Measurements from ENCODE around the gene ST6GALNAC6. TPM values are rescaled to one million over a fixed set of nuclear protein-coding genes. Genes with fewer than 3 reads are reported as not detected.

Gene ST6GALNAC6
- total and polyA plus RNA-seq, 2 of the 4 experiments (the other 2 are of a cell fraction) = 35.7 to 48.6 TPM

DNA sequence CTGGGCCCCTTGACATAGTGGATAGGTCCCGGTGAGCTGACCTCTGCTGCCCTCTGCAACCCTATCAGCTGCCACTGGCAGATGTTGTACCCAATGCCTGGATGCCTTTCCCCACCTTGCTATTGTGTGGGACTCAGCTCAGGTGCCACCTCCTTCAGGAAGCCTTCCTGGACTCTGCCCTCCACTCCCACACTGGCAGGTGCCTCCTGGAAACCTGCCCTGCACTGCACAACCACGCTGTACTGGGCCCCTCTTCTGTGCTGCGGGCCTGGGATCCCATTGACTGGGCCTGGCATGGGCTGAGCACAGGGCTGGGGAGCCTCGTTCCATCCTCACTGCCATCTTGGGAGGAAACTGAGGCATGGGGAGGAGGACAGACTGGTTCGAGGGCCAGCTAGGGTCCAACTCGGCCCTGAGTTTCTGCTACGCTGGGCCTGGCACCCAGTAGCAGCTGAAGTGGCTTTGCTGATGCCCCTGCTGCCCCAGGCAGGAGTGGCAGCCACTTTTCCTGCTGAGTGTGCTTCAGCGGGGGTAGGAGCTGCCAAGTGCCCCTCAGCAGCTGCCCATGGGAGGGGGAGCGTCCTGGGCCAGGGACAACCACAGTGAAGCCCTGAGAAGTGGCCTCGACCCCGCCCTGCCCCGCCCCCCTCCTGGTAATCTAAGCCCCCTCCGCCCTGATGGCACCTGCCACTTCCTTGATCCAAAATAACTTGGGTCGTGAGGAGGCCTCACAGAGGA lies 23.2 kb downstream of the ST6GALNAC6 start:
- 80% methylated on average over 5 of the region's 14 CpGs; no CpG with 5 or more reads in 1 of the 2 experiments for WGBS, 2 experiments (ENCODE audit: extremely low coverage in 2 of 2, insufficient read length in 1 of 2)

More for the DNA sequence above, 23.2 kb downstream of the ST6GALNAC6 start:
- BruUV-seq (replicated peaks) = no TSS peak
- ATAC-seq (ENCODE audit: low read depth) = no peak
- H2BK5ac ChIP-seq (ENCODE audit: low read depth, low read length, poor library complexity, severe bottlenecking) = no peak overlapping the region
- H2BK15ac ChIP-seq (ENCODE audit: low read depth, low read length) = no peak overlapping the region
- TF ChIP-seq POLR2A (IDR thresholded peaks at IDR 0.05; ENCODE audit: low read depth, low read length) (no peak), MAZ (IDR thresholded peaks at IDR 0.05; ENCODE audit: borderline replicate concordance, low read depth, low read length) (no peak), SMC3 (IDR thresholded peaks at IDR 0.05; ENCODE audit: low read depth, low read length) (no peak), MXI1 (IDR thresholded peaks at IDR 0.05; ENCODE audit: borderline replicate concordance, low read depth, low read length) (no peak), RCOR1 (IDR thresholded peaks at IDR 0.05; ENCODE audit: insufficient replicate concordance, low read length) (no peak), RAD21 (IDR thresholded peaks at IDR 0.05; ENCODE audit: low read length) (no peak), CEBPB (IDR thresholded peaks at IDR 0.05; ENCODE audit: low read depth, low read length) (no peak), CHD1 (IDR thresholded peaks at IDR 0.05; ENCODE audit: low read depth, low read length) (no peak), RFX5 (IDR thresholded peaks at IDR 0.05; ENCODE audit: low read depth, low read length) (no peak), BHLHE40 (IDR thresholded peaks at IDR 0.05; ENCODE audit: low read depth, low read length) (no peak), NFE2L2 (IDR thresholded peaks at IDR 0.05; ENCODE audit: low read depth, low read length) (no peak)
- TF ChIP-seq, protein P1, sequence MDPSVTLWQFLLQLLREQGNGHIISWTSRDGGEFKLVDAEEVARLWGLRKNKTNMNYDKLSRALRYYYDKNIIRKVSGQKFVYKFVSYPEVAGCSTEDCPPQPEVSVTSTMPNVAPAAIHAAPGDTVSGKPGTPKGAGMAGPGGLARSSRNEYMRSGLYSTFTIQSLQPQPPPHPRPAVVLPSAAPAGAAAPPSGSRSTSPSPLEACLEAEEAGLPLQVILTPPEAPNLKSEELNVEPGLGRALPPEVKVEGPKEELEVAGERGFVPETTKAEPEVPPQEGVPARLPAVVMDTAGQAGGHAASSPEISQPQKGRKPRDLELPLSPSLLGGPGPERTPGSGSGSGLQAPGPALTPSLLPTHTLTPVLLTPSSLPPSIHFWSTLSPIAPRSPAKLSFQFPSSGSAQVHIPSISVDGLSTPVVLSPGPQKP (IDR thresholded peaks at IDR 0.05; ENCODE audit: borderline replicate concordance, low read depth, low read length) = no peak
- TF ChIP-seq, protein P2, sequence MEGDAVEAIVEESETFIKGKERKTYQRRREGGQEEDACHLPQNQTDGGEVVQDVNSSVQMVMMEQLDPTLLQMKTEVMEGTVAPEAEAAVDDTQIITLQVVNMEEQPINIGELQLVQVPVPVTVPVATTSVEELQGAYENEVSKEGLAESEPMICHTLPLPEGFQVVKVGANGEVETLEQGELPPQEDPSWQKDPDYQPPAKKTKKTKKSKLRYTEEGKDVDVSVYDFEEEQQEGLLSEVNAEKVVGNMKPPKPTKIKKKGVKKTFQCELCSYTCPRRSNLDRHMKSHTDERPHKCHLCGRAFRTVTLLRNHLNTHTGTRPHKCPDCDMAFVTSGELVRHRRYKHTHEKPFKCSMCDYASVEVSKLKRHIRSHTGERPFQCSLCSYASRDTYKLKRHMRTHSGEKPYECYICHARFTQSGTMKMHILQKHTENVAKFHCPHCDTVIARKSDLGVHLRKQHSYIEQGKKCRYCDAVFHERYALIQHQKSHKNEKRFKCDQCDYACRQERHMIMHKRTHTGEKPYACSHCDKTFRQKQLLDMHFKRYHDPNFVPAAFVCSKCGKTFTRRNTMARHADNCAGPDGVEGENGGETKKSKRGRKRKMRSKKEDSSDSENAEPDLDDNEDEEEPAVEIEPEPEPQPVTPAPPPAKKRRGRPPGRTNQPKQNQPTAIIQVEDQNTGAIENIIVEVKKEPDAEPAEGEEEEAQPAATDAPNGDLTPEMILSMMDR (conservative IDR thresholded peaks at IDR 0.05; ENCODE audit: low read depth, low read length) = no peak
- H3K36me3 ChIP-seq (ENCODE audit: control insufficient read depth, insufficient read depth, low read length) = peaks cover 14% of the 10 kb centered on the region
- H2BK20ac ChIP-seq (ENCODE audit: low read depth, low read length) = no peak overlapping the region
- H2AK9ac ChIP-seq (replicated peaks; ENCODE audit: low read depth, low read length, poor library complexity) = peak overlapping the region; percentile 95
- H2AK5ac ChIP-seq (ENCODE audit: low read depth, low read length) = peak overlapping the region; percentile 15
- H3K9me3 ChIP-seq (ENCODE audit: control insufficient read depth, insufficient read depth, low read length) = no peaks in the 10 kb centered on the region
- H3K14ac ChIP-seq (replicated peaks; ENCODE audit: low read depth, low read length) = peak overlapping the region; percentile 48; the same call in 1 of the 2 replicates
- no peak overlapping the region; the same call in 1 of the 2 replicates for H4K91ac ChIP-seq (ENCODE audit: insufficient read depth, low read depth, low read length)
- no peak overlapping the region for H3K23ac ChIP-seq (ENCODE audit: low read depth, low read length)
- H3K27me3 ChIP-seq (ENCODE audit: control insufficient read depth, insufficient read depth, low read length) = no peaks in the 10 kb centered on the region
- no peaks in the 10 kb centered on the region for H3K9me1 ChIP-seq (ENCODE audit: insufficient read depth, low read length)
- no peak overlapping the region for H3K18ac ChIP-seq (ENCODE audit: low read depth, low read length)
- H3K79me1 ChIP-seq (ENCODE audit: low read depth in 1 of 2, low read length in 2 of 2) = peaks cover 20 to 34% of the 10 kb centered on the region in 2 experiments; a peak in 3 of 4 replicates
- peaks cover 24% of the 10 kb centered on the region for H3K4me1 ChIP-seq (ENCODE audit: control insufficient read depth, insufficient read depth, low read length)
- ChIA-PET CTCF (interaction anchor here (1.4 kb wide), 1 partner anchor 33 kb away, joined by 3 read pairs; no protein-coding TSS in a partner anchor), POLR2A (ENCODE audit: unreplicated experiment) (no interaction called here)
- no peak overlapping the region for H3K4me3 ChIP-seq (ENCODE audit: insufficient read depth, low read depth, low read length)
- no peak overlapping the region; a peak in 1 of 4 replicates for H4K8ac ChIP-seq (ENCODE audit: low read depth in 2 of 2, low read length in 2 of 2)
- no peak overlapping the region for H3K27ac ChIP-seq (ENCODE audit: insufficient read depth, low read length)
- no peak overlapping the region for H3K56ac ChIP-seq (ENCODE audit: extremely low read depth, insufficient read depth, low read length)
- no peak overlapping the region for H4K5ac ChIP-seq (ENCODE audit: low read depth, low read length)
- H4K20me1 ChIP-seq (ENCODE audit: insufficient read depth, low read length) = 0 out of 2 replicates have a peak, but pooled peaks cover 3% of the 10 kb centered on the region
- H3K9ac ChIP-seq (ENCODE audit: low read depth, low read length) = no peak overlapping the region
- H3K4me2 ChIP-seq (ENCODE audit: low read depth, low read length) = peak overlapping the region; percentile 27
- intact Hi-C loops (cut with micrococcal nuclease) = no loop called here
- DNase-seq = no peak
- no peak overlapping the region for H2BK120ac ChIP-seq (ENCODE audit: low read depth, low read length)
- in situ Hi-C loops (cut with MboI; ENCODE audit: low sequenced_read_pairs) = no loop called here
- H3K4ac ChIP-seq (ENCODE audit: low read depth, low read length) = peak overlapping the region; percentile 69
- peak overlapping the region; percentile 47 for H2AFZ ChIP-seq (replicated peaks; ENCODE audit: low read length, poor library complexity)
- dilution Hi-C loops (cut with HindIII; ENCODE audit: low sequenced_read_pairs, unreplicated experiment) = no loop called here

Data from IMR-90 (cell line).